ENCODE data around the gene GSK3B.

GRCh38 chr3:120057029-120057428 lies 37.2 kb downstream of the GSK3B start:
- TF ChIP-seq CTCF (IDR thresholded peaks at IDR 0.05) (no peak), EZH2phosphoT487 (IDR thresholded peaks at IDR 0.05) (no peak)

All from neural progenitor cell (in vitro differentiated cells).